AG09319 (cell line): ENCODE results near the gene BAIAP2L2.

Experiments used
- DNase-seq: peaks from one replicate; pipeline ENCODE4 v3.0.0-alpha.2; 2010; ENCODE audit warnings: low read depth; ENCODE audit errors: extremely low read depth
- TF ChIP-seq, protein P1 (sequence below): IDR thresholded peaks from 2 replicates; pipeline ENCODE4 v1.5.1; 2011; ENCODE audit warnings: low read depth, mild to moderate bottlenecking, inconsistent platforms, low read length, moderate library complexity

Gene BAIAP2L2

DNA sequence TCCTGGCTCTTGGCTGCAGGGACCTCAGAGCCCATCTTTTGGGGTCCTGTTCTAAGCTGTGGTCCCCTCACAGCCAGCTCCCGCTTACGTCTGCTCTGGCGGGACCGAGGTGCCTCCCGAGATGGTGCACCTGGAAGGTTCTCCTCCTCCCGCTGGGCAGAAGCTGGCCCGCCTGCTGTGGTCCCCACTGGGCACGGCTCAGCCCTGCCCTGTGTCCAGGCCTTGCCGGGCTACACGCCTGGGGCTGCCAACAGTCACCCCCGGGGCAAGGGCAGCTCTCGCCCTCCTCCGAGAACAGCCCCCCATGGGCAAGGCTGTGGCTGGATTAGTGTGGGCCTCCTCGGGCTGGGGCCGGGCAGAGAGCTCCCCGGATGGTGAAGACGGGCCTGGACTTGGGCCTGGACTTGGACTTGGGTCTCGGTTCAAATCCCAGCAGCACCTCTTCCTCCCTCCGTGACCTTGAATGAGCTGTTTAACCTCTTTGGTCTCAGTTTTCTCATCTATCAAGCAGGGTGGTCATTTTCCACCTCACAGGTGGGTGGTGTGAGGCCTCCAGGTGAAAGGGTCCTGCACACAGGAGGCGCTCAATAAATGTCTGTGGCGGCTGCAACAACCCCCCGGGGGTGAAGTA is 998 bp downstream of the BAIAP2L2 start:
- TF ChIP-seq, protein P1, sequence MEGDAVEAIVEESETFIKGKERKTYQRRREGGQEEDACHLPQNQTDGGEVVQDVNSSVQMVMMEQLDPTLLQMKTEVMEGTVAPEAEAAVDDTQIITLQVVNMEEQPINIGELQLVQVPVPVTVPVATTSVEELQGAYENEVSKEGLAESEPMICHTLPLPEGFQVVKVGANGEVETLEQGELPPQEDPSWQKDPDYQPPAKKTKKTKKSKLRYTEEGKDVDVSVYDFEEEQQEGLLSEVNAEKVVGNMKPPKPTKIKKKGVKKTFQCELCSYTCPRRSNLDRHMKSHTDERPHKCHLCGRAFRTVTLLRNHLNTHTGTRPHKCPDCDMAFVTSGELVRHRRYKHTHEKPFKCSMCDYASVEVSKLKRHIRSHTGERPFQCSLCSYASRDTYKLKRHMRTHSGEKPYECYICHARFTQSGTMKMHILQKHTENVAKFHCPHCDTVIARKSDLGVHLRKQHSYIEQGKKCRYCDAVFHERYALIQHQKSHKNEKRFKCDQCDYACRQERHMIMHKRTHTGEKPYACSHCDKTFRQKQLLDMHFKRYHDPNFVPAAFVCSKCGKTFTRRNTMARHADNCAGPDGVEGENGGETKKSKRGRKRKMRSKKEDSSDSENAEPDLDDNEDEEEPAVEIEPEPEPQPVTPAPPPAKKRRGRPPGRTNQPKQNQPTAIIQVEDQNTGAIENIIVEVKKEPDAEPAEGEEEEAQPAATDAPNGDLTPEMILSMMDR, result no peak
- DNase-seq, result no peak

DNA sequence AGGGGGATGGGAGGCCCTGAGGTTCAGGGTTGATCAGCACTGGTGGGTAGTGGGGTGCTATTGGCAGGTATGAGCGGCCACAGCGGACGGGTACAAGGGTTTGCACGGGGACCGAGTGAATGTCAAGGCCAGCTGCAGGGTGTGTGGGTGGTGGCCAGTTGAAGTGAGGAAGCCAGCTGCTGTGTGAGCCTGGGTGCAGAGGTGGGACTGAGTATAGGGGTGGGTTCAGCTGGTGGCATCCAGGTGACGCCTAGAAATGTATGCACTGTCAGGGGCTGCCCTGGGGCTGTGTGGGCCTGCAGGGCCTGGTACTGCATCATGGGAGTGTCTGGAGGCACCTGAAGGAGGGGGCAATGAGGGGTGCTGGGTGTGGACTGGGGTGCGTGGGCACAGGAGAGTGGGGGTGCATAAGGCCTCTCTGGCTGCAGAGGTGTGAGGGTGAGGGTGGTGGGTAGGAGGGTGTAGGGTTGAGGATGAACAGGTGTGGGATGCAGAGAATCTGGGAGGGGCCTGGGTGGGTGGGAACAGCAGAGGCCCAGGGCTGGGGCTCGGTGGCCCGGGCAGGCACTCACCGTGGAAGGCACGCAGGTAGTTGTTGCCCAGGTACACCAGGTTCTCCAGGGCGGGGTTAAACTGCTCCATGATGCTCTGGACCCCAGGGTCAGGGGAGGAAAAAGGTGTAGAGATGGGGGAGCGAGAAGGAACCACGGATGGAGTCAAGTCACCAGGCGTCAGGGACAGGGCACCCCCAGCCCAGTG is 1.7 kb downstream of the BAIAP2L2 start:
- no peak for DNase-seq
- TF ChIP-seq, protein P1, result no peak

DNA sequence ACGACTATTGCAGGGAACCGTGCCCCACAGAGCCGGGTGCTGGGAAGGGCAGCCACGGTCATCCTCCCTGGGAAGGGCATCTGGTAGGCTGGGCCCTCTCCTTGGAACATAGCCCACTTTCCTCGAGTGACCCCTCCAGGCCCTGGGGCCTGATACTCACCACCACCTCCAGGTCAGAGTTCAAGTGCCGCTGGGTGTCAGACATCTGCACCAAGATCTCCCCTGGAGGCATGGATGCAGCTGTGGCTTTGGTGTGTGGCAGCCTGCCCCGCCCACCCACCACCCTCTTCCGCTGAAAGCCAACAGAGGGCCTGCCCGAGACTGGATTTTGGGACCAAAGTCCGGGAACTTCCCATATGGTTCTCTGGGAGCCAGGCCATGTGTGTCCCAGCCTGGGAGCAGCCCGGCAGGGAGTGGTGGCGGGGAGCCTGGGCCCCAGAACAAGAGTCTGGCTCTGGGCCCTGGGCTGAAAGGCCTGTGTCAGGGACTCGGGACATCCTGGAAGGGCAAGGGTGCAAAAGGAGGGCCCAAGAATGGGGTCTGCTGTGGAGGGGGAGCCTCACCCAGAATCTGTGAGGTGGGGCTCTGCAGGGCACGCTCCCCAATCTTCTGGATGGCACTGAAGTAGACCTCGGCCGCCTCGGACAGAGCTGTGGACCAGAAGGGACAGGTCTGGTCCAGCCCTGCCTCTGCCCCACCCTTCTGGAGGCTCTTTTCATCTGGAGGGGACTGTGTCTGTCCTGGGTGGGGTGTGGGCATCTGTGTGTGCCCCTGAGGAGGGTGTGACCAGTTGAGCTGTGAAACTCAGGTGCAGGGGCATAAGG is 2.6 kb downstream of the BAIAP2L2 start:
- no peak for DNase-seq

DNA sequence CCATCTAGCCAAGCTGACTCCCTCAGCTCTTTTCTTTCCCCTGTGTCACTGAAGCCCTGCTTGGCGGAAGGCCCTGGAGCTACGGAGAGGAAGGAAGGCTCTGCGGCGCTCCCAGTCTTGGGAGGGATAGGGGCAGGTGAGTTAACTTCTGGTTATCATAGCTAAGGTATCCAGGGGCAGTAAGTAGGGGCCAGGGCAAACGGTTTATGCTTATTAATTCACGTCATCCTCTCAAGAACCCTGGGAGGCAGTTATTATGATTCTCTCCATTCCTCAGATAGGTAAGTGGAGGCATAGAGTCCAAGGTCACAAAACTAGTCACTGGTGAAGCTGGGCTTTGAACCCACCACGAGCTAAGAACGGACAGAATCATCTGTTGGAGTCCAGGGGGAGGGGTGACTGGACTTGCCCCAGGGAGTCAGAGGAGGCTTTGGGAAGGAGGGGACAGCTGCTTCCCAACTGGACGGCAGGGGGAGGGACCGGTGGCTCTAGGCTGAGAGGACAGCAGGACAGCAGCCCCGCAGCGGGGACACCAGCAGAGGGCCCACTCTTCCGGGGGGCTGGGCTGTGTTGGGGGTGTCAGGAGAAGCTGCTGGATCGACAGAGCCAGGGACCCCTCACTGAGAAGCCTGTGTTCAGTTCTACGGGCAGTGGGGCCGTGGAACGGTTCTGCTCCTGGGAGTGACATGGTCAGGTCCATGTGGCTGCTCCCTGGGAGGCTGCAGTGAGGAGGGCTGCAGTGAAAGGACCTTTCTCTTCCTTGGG is 3.5 kb downstream of the BAIAP2L2 start:
- TF ChIP-seq, protein P1, result no peak

More for the DNA sequence above, 2.6 kb downstream of the BAIAP2L2 start:
- TF ChIP-seq, protein P1, result peak; percentile 1

DNA sequence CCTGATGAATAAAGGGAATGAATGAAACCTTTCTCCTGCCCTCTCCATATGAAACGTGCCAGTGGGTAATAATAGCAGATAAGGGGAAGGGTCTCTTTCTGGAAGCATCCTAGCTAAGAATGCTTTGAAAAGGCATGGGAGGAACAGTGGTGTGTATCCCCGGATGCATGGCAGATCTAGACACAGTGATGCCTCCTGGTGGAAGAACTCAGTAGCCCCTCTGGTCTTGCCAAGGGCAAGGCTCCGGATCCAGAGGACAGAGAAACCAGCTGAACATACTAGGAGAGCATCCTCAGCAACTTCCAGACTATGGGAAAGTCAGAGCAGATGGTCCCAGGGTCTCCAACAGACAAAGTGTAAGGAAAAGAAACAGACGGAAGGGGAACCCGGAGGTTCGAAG is 6.4 kb downstream of the BAIAP2L2 start:
- TF ChIP-seq, protein P1, result peak; percentile 16
- no peak for DNase-seq

More for the DNA sequence above, 3.5 kb downstream of the BAIAP2L2 start:
- no peak for DNase-seq

DNA sequence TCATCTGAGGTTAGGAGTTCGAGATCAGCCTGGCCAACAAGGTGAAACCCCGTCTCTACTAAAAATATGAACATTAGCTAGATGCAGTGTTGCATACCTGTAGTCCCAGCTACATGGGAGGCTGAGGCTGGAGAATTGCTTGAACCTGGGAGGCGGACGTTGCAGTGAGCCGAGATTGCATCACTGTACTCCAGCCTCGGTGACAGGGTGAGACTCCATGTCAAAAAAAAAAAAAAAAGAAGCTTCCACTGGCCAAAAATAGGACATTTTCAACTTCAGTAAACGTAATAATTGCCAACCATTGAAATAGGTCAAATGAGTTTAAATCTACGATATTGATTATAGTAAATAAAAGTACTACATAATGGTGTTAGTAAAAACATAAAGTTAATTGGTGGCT is 6.8 kb downstream of the BAIAP2L2 start:
- no peak for DNase-seq
- TF ChIP-seq, protein P1, result no peak
